Colonic mucosa (tissue), 4 donors: Measurements from ENCODE around the gene PLXNB3. TPM values are rescaled to one million over a fixed set of nuclear protein-coding genes. Genes with fewer than 3 reads are reported as not detected.

Source experiments
- DNase-seq: peaks from one replicate; pipeline ENCODE4 v3.0.0-alpha.2; 2020
- H3K27ac ChIP-seq: fragments of 200-600 bp; one replicate; pipeline ENCODE4 v1.8.0; 2021
- H3K27me3 ChIP-seq: fragments of 200-600 bp; one replicate; pipeline ENCODE4 v1.8.0; 2021
- H3K36me3 ChIP-seq: fragments of 200-600 bp; one replicate; pipeline ENCODE4 v1.8.0; 2021
- H3K4me1 ChIP-seq: fragments of 200-600 bp; one replicate; pipeline ENCODE4 v1.8.0; 2021; ENCODE audit warnings: mild to moderate bottlenecking
- H3K4me3 ChIP-seq: fragments of 200-600 bp; one replicate; pipeline ENCODE4 v1.8.0; 2021
- H3K9ac ChIP-seq, 2 donors: one replicate each; pipeline ENCODE4 v1.7.0; 2013; ENCODE audit warnings: control low read depth in 2 of 2, low read depth in 2 of 2, low read length in 2 of 2
- H3K9me3 ChIP-seq: fragments of 200-600 bp; one replicate; pipeline ENCODE4 v1.8.0; 2021
- CTCF ChIP-seq: fragments of 200-600 bp; IDR thresholded peaks from one replicate; pipeline ENCODE4 v1.8.0; 2022; ENCODE audit warnings: antibody characterized with exemption, mild to moderate bottlenecking
- intact Hi-C: fragments of 100-400 bp; cut with DNase I; formaldehyde crosslinking; loops from one replicate; pipeline ENCODE4 v1.14.1; 2022
- total RNA-seq, 2 donors: library from RNA; stranded (reverse); fragmentation: NEBNext Ultra II Directional in 1 of 2; extraction: Animal tissue kit (Norgen Biotek cat#: 25700) in 1 of 2; gene quantifications; one replicate each; pipeline ENCODE4 v1.2.1, GENCODE V29; 2021
- donor health status: healthy.
- donor health status: DM: no; HTN: no; CAD: no.
- donor health status: DM: no; HTN: no; CAD: no.

Gene PLXNB3
- total RNA-seq, 2 donors from 2014 or later, result 0.57 to 3.7 TPM

DNA sequence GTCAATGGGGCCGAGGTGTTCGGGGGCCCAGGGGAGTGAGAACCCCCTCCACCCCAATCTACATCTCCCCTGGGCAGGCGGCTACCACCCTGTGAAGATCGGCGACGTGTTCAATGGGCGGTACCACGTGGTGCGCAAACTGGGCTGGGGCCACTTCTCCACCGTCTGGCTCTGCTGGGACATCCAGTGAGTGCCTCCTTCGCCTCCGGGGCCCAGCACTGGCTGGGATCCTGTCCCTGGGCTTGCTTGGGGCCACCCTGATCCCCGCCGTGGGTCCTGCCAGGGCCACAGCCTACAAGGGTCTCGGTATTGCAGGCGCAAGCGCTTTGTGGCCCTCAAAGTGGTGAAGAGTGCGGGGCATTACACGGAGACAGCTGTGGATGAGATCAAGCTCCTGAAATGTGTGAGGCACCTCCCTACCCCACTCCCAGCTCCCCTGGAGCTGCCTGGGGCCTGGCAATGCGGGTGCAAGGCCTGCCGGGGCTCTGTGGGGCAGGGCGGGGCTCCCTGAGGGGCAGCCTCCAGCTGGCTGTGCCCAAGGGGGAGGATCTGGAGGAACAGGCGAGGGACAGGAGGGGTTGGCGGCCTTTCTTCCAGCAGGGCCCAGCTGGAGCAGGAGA is 17.5 kb downstream of the PLXNB3 start:
- no peak overlapping the region for H3K4me3 ChIP-seq
- TF ChIP-seq CTCF, result no peak
- DNase-seq, result no peak
- no peak overlapping the region for H3K27ac ChIP-seq
- H3K9me3 ChIP-seq, result no peaks in the 10 kb centered on the region
- H3K4me1 ChIP-seq, result no peaks in the 10 kb centered on the region
- H3K9ac ChIP-seq, result peak overlapping the region in 1 of 2 donors; percentile 12
- intact Hi-C loops, result no loop called here
- H3K36me3 ChIP-seq, result no peaks in the 10 kb centered on the region
- H3K27me3 ChIP-seq, result peaks cover 6% of the 10 kb centered on the region

DNA sequence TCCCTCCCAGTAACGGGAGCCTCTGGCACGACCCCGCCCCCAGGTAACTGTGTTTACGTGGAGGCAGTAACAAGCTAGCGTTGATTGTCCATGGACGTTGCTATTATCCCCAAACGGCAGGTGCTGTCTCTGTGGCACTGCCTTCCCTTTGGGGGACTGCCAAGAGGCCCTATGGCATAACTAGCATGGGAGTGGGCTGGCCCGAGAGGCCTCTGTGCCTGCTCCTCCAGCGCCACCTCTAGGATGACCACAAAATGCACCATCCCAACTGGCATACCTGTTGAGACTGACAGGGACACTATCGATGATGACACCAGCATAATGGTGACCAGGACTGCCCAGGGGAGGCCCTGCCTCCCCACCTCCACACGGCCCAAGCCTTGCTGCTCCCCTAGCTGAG is 18.3 kb downstream of the PLXNB3 start:
- Histone ChIP-seq H3K36me3 (no peaks in the 10 kb centered on the region), H3K27ac (no peak overlapping the region), H3K4me1 (no peaks in the 10 kb centered on the region), H3K9me3 (no peaks in the 10 kb centered on the region), H3K27me3 (peaks cover 6% of the 10 kb centered on the region), H3K4me3 (no peak overlapping the region), H3K9ac (no peak overlapping the region)
- TF ChIP-seq CTCF, result no peak
- DNase-seq, result no peak
- intact Hi-C loops, result no loop called here

- Histone ChIP-seq H3K9me3 (no peaks in the 10 kb centered on the region), H3K36me3 (no peaks in the 10 kb centered on the region), H3K27me3 (peaks cover 6% of the 10 kb centered on the region), H3K4me1 (no peaks in the 10 kb centered on the region), H3K4me3 (no peak overlapping the region), H3K9ac (no peak overlapping the region), H3K27ac (no peak overlapping the region)
- no peak for TF ChIP-seq CTCF
- DNase-seq, result no peak
- intact Hi-C loops, result no loop called here
These were observed 18.8 kb downstream of the PLXNB3 start for GRCh38 chrX:153782871-153783270.

GRCh38 chrX:153783378-153784013 is 19.4 kb downstream of the PLXNB3 start:
- no peak overlapping the region for H3K27ac ChIP-seq
- H3K36me3 ChIP-seq, result no peaks in the 10 kb centered on the region
- no peak overlapping the region for H3K4me3 ChIP-seq
- intact Hi-C loops, result no loop called here
- no peak for TF ChIP-seq CTCF
- H3K27me3 ChIP-seq, result peaks cover 6% of the 10 kb centered on the region
- no peaks in the 10 kb centered on the region for H3K4me1 ChIP-seq
- no peak for DNase-seq
- H3K9me3 ChIP-seq, result no peaks in the 10 kb centered on the region
- no peak overlapping the region for H3K9ac ChIP-seq

DNA sequence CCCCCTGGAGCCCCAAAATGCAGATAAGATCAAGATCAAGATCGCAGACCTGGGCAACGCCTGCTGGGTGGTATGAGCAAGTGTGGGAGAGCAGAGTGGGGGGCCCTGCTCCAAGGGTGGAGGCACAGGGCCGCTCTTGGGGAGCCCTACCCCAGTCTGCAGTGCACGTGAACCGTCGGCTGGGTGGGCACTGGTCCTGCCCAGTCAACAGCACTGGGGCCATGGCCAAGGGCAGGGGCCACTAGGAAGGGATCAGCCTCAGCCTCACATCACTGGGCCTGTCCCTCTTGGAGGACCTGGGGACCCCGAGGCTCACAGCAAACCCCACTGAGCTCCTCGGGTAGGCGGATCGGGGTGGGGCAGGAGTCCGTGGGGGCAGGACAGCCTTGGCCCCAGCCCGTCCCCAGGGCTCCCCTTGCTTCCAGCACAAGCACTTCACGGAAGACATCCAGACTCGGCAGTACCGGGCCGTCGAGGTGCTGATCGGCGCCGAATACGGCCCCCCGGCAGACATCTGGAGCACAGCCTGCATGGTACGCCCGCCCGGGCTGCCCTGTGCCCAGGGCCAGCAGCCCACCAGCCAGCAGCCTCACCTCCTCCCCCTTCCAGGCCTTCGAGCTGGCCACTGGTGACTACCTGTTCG is 20.4 kb downstream of the PLXNB3 start:
- Histone ChIP-seq H3K36me3 (no peaks in the 10 kb centered on the region), H3K27ac (no peak overlapping the region), H3K9me3 (no peaks in the 10 kb centered on the region), H3K27me3 (peaks cover 6% of the 10 kb centered on the region), H3K9ac (no peak overlapping the region), H3K4me1 (no peaks in the 10 kb centered on the region), H3K4me3 (no peak overlapping the region)
- TF ChIP-seq CTCF, result no peak
- intact Hi-C loops, result no loop called here
- no peak for DNase-seq
